HEK293 (cell line): Measurements from ENCODE around the gene MTA1.

ENCODE experiments used
- CTCF ChIA-PET: fragments of 350-600 bp; formaldehyde crosslinking; extraction: SDS; loops from one replicate; lab custom pipeline; 2021; ENCODE audit warnings: antibody characterized with exemption; lab: Yijun Ruan, JAX
- POLR2A ChIA-PET: fragments of 300-600 bp; formaldehyde crosslinking; extraction: SDS; loops from one replicate; lab custom pipeline; 2020; ENCODE audit warnings: antibody characterized with exemption, inconsistent platforms; lab: Yijun Ruan, JAX
- H3K27ac ChIP-seq: fragments of 200-500 bp; sonication (Bioruptor generic); 2 replicates; pipeline ENCODE4 v1.5.1; 2014; ENCODE audit warnings: low read depth, low read length, control low read depth, inconsistent platforms; ENCODE audit errors: extremely low read depth
- H3K36me3 ChIP-seq, 2 experiments: fragments of 200-500 bp in 1 of 2; sonication (Bioruptor generic) in 1 of 2; 1 replicate in 1 of 2; 2 replicates in 1 of 2; pipeline ENCODE4 v1.5.1; 2014 to 2017; ENCODE audit warnings: inconsistent platforms in 2 of 2, low read length in 2 of 2; ENCODE audit not compliant: control insufficient read depth in 2 of 2, insufficient read depth in 1 of 2
- H3K4me1 ChIP-seq: fragments of 200-500 bp; sonication (Bioruptor generic); 2 replicates; pipeline ENCODE4 v1.5.1; 2014; ENCODE audit warnings: mild to moderate bottlenecking, low read length, inconsistent platforms; ENCODE audit not compliant: control insufficient read depth, insufficient read depth
- H3K4me3 ChIP-seq: 2 replicates; pipeline ENCODE4 v1.5.1; 2011; ENCODE audit warnings: low read depth, mild to moderate bottlenecking, control low read depth, low read length, moderate library complexity
- H3K9me3 ChIP-seq: fragments of 200-500 bp; sonication (Bioruptor generic); 2 replicates; pipeline ENCODE4 v1.5.1; 2014; ENCODE audit warnings: low read depth, low read length, inconsistent platforms; ENCODE audit not compliant: control insufficient read depth, insufficient read depth
- BCL11A ChIP-seq: fragments of 450-650 bp; formaldehyde crosslinking; IDR thresholded peaks from 2 replicates; pipeline ENCODE4 v1.5.1; 2016; ENCODE audit warnings: low read depth, missing biosample characterization, missing genetic modification characterization
- EGR2 ChIP-seq: fragments of 450-650 bp; formaldehyde crosslinking; IDR thresholded peaks from 2 replicates; pipeline ENCODE4 v1.5.1; 2016; ENCODE audit warnings: low read depth, missing biosample characterization, missing genetic modification characterization
- GFI1B ChIP-seq: fragments of 450-650 bp; formaldehyde crosslinking; IDR thresholded peaks from 2 replicates; pipeline ENCODE4 v1.5.1; 2016; ENCODE audit warnings: missing biosample characterization, missing genetic modification characterization
- ZBTB49 ChIP-seq: fragments of 450-650 bp; formaldehyde crosslinking; IDR thresholded peaks from 2 replicates; pipeline ENCODE4 v1.5.1; 2016; ENCODE audit warnings: missing biosample characterization, missing genetic modification characterization, low read depth
- ZBTB8A ChIP-seq: fragments of 450-650 bp; formaldehyde crosslinking; IDR thresholded peaks from 2 replicates; pipeline ENCODE4 v1.5.1; 2016; ENCODE audit warnings: missing biosample characterization, missing genetic modification characterization
- ZFHX2 ChIP-seq: fragments of 450-650 bp; formaldehyde crosslinking; conservative IDR thresholded peaks from 2 replicates; pipeline ENCODE4 v1.5.1; 2016; ENCODE audit warnings: missing biosample characterization, missing genetic modification characterization
- ZNF112 ChIP-seq: fragments of 450-650 bp; formaldehyde crosslinking; IDR thresholded peaks from 2 replicates; pipeline ENCODE4 v1.5.0; 2017; ENCODE audit warnings: missing biosample characterization, missing genetic modification characterization
- ZNF121 ChIP-seq: fragments of 450-650 bp; formaldehyde crosslinking; IDR thresholded peaks from 2 replicates; pipeline ENCODE4 v1.5.1; 2016; ENCODE audit warnings: missing biosample characterization, missing genetic modification characterization
- ZNF266 ChIP-seq: fragments of 450-650 bp; formaldehyde crosslinking; IDR thresholded peaks from 2 replicates; pipeline ENCODE4 v1.5.1; 2016; ENCODE audit warnings: missing biosample characterization, missing genetic modification characterization, low read depth
- ZNF324 ChIP-seq: fragments of 450-650 bp; formaldehyde crosslinking; IDR thresholded peaks from 2 replicates; pipeline ENCODE4 v1.5.1; 2016; ENCODE audit warnings: missing biosample characterization, missing genetic modification characterization
- ZNF341 ChIP-seq: fragments of 450-650 bp; formaldehyde crosslinking; IDR thresholded peaks from 2 replicates; pipeline ENCODE4; 2016; ENCODE audit warnings: low read depth, missing biosample characterization, missing genetic modification characterization
- ZNF37A ChIP-seq: fragments of 450-650 bp; IDR thresholded peaks from 2 replicates; pipeline ENCODE4 v1.5.1; 2018; ENCODE audit warnings: missing biosample characterization, missing genetic modification characterization
- ZNF416 ChIP-seq: fragments of 450-650 bp; formaldehyde crosslinking; IDR thresholded peaks from 2 replicates; pipeline ENCODE4 v1.5.1; 2016; ENCODE audit warnings: missing biosample characterization, missing genetic modification characterization
- ZNF423 ChIP-seq: fragments of 450-650 bp; formaldehyde crosslinking; IDR thresholded peaks from 2 replicates; pipeline ENCODE4 v1.5.1; 2016; ENCODE audit warnings: missing biosample characterization, missing genetic modification characterization
- ZNF501 ChIP-seq: fragments of 450-650 bp; formaldehyde crosslinking; IDR thresholded peaks from 2 replicates; pipeline ENCODE4 v1.5.1; 2016; ENCODE audit warnings: missing biosample characterization, missing genetic modification characterization
- ZNF664 ChIP-seq: fragments of 450-650 bp; formaldehyde crosslinking; IDR thresholded peaks from 2 replicates; pipeline ENCODE4 v1.5.1; 2016; ENCODE audit warnings: missing biosample characterization, missing genetic modification characterization

MTA1 gene

GRCh38 chr14:105500726-105501101 is 81.1 kb downstream of the MTA1 start:
- CTCF ChIA-PET = interaction anchor here (1.1 kb wide), 1 partner anchor 135 kb away, joined by 4 read pairs; no protein-coding TSS in a partner anchor
- Histone ChIP-seq H3K9me3 (no peaks in the 10 kb centered on the region), H3K4me3 (no peak overlapping the region), H3K27ac (no peak overlapping the region), H3K4me1 (no peaks in the 10 kb centered on the region), H3K36me3 (peaks cover 0 to 6% of the 10 kb centered on the region in 2 experiments; a peak in 1 of 3 replicates)
- POLR2A ChIA-PET = interaction anchor here (1.3 to 1.4 kb wide), 2 partner anchors 9 to 11 kb away, joined by 3 to 5 read pairs; no protein-coding TSS in a partner anchor
- TF ChIP-seq ZNF416 (no peak), ZNF266 (tag by site-specific recombination) (no peak), ZNF324 (no peak)
- TF ChIP-seq, all 188 proteins: peak for 0

GRCh38 chr14:105501504-105502291 is 82.1 kb downstream of the MTA1 start:
- H3K4me1 ChIP-seq = no peaks in the 10 kb centered on the region
- CTCF ChIA-PET = interaction anchor here (0.7 to 1.3 kb wide), 3 partner anchors 21 to 136 kb away, joined by 4 read pairs; no protein-coding TSS in a partner anchor
- TF ChIP-seq ZNF664 (peak; percentile 25; the same call in 1 of the 2 replicates), ZNF121 (tag by site-specific recombination) (peak; percentile 94), ZNF341 (tag by site-specific recombination) (peak; percentile 58), ZNF423 (tag by site-specific recombination) (no peak)
- H3K27ac ChIP-seq = no peak overlapping the region
- no peaks in the 10 kb centered on the region for H3K9me3 ChIP-seq
- POLR2A ChIA-PET = interaction anchor here (1.3 to 1.4 kb wide), 2 partner anchors 10 kb away, joined by 5 to 6 read pairs; partner anchors contain the start of gene TEDC1
- no peak overlapping the region for H3K4me3 ChIP-seq
- peaks cover 0 to 6% of the 10 kb centered on the region in 2 experiments; a peak in 1 of 3 replicates for H3K36me3 ChIP-seq

- H3K4me3 ChIP-seq = no peak overlapping the region
- no peaks in the 10 kb centered on the region for H3K9me3 ChIP-seq
- peaks cover 0 to 5% of the 10 kb centered on the region in 2 experiments; a peak in 1 of 3 replicates for H3K36me3 ChIP-seq
- no peak overlapping the region for H3K27ac ChIP-seq
- CTCF ChIA-PET = interaction anchor here (1.3 kb wide), 1 partner anchor 22 kb away, joined by 4 read pairs; no protein-coding TSS in a partner anchor
- TF ChIP-seq ZBTB8A (tag by site-specific recombination) (0 out of 2 replicates have a peak, but pooled peaks have one; percentile 11), ZFHX2 (tag by site-specific recombination) (peak; percentile 81), ZNF501 (tag by site-specific recombination) (no peak), EGR2 (tag by site-specific recombination) (peak; percentile 65)
- H3K4me1 ChIP-seq = no peaks in the 10 kb centered on the region
- POLR2A ChIA-PET = no interaction called here
These were observed 83.0 kb downstream of the MTA1 start for GRCh38 chr14:105502446-105503295.

- Histone ChIP-seq H3K9me3 (no peaks in the 10 kb centered on the region), H3K4me1 (no peaks in the 10 kb centered on the region), H3K36me3 (no peaks in the 10 kb centered on the region), H3K4me3 (no peak overlapping the region), H3K27ac (no peak overlapping the region)
- TF ChIP-seq ZNF112 (tag by site-specific recombination) (no peak), ZBTB49 (tag by site-specific recombination) (no peak), GFI1B (tag by site-specific recombination) (no peak), BCL11A (tag by site-specific recombination) (no peak), ZNF37A (tag by site-specific recombination) (no peak)
- ChIA-PET CTCF (no interaction called here), POLR2A (no interaction called here)
These were observed 83.6 kb downstream of the MTA1 start for GRCh38 chr14:105503296-105503640.
